COLO668 (cell line): ENCODE measurements around the gene PRKD1.

Experiments
- DNase-seq: peaks from one replicate; lab custom pipeline; 2025; ENCODE audit not compliant: unreplicated experiment; lab: John Stamatoyannopoulos, UW

PRKD1 gene

DNA sequence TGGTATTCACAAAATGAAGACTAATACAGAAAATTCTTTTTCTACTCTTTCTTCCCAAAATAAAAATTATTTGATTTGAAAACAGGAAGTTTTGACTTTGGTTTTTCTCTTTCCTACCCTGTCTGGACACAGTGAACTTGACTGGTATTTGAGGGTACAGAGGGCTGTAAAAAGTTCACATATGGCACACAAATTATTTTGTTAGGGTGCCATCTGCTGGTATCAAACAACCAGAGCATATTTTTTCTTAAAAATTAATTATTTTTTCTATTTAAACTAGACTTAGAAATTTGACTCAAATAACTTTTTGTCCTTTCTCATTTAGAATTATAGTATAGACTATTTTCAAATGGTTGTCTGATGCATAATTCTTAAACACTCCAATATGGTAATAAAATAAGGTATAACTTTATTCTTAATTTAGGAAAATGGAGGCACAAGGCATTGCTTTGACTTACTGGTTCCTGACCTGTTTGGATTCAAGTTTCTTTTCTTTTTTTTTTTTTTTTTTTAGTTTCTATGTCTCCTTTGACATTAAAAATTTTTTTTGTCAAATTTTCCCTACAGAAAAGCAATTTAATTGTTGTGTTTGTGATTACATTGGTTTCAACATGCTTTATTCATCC, 390.6 kb downstream of the PRKD1 start:
- no peak for DNase-seq

- DNase-seq: peak; percentile 16
Observed at GRCh38 chr14:29529418-29529817, 398.2 kb downstream of the PRKD1 start.

- no peak for DNase-seq
Observed at GRCh38 chr14:29528889-29529288, 398.8 kb downstream of the PRKD1 start.

GRCh38 chr14:29527286-29527685, 400.4 kb downstream of the PRKD1 start:
- no peak for DNase-seq
